ENCODE measurements around the gene CASP2. TPM values are rescaled to one million over a fixed set of nuclear protein-coding genes. Genes with fewer than 3 reads are reported as not detected.

CASP2 gene
- total RNA-seq, 2 experiments from 2014 or later = 91.1 to 106 TPM

GRCh38 chr7:143325240-143325639 is 37.1 kb downstream of the CASP2 start:
- ATAC-seq (no peak), DNase-seq (no peak)
- intact Hi-C loops (cut with DNase I, micrococcal nuclease) = no loop called here
- POLR2A ChIA-PET = no interaction called here
- H3K9me3 Mint-ChIP-seq (ENCODE audit: low read depth) = no peaks in the 10 kb centered on the region
- no peak overlapping the region for H3K27ac Mint-ChIP-seq
- H3K4me3 Mint-ChIP-seq = no peak overlapping the region
- no peaks in the 10 kb centered on the region for H3K27me3 Mint-ChIP-seq
- peaks cover 5% of the 10 kb centered on the region for H3K4me1 Mint-ChIP-seq
- no peaks in the 10 kb centered on the region for H3K36me3 Mint-ChIP-seq (ENCODE audit: low read depth)
- CTCF ChIA-PET = no interaction called here

- no peak for ATAC-seq
Observed at GRCh38 chr7:143327903-143328302, 39.8 kb downstream of the CASP2 start.

GRCh38 chr7:143329471-143330170 is 41.5 kb downstream of the CASP2 start:
- no peaks in the 10 kb centered on the region for H3K9me3 Mint-ChIP-seq (ENCODE audit: low read depth)
- intact Hi-C loops (cut with DNase I, micrococcal nuclease) = loop anchor here in 1 of 2 experiments (10.0 kb wide), 1 partner anchor 325 kb away; no protein-coding TSS in a partner anchor
- ChIA-PET CTCF (interaction anchor here (1.4 to 2.2 kb wide), 2 partner anchors 30 to 89 kb away, joined by 3 to 6 read pairs; no protein-coding TSS in a partner anchor), POLR2A (no interaction called here)
- H3K4me1 Mint-ChIP-seq = peaks cover 5% of the 10 kb centered on the region
- no peaks in the 10 kb centered on the region for H3K27me3 Mint-ChIP-seq
- no peak for DNase-seq
- no peak overlapping the region for H3K27ac Mint-ChIP-seq
- no peak for ATAC-seq
- H3K36me3 Mint-ChIP-seq (ENCODE audit: low read depth) = no peaks in the 10 kb centered on the region
- H3K4me3 Mint-ChIP-seq = no peak overlapping the region

More at GRCh38 chr7:143327903-143328302, 39.8 kb downstream of the CASP2 start:
- Mint-ChIP-seq H3K4me3 (no peak overlapping the region), H3K27me3 (no peaks in the 10 kb centered on the region), H3K27ac (no peak overlapping the region), H3K4me1 (peaks cover 5% of the 10 kb centered on the region), H3K36me3 (ENCODE audit: low read depth) (no peaks in the 10 kb centered on the region), H3K9me3 (ENCODE audit: low read depth) (no peaks in the 10 kb centered on the region)
- POLR2A ChIA-PET = no interaction called here
- intact Hi-C loops (cut with DNase I, micrococcal nuclease) = no loop called here
- DNase-seq = no peak
- CTCF ChIA-PET = interaction anchor here (0.8 kb wide), 1 partner anchor 19 kb away, joined by 4 read pairs; no protein-coding TSS in a partner anchor

- H3K4me3 Mint-ChIP-seq = no peak overlapping the region
- no peaks in the 10 kb centered on the region for H3K36me3 Mint-ChIP-seq (ENCODE audit: low read depth)
- intact Hi-C loops (cut with DNase I, micrococcal nuclease) = loop anchor here in 1 of 2 experiments (10.0 kb wide), 1 partner anchor 326 kb away; no protein-coding TSS in a partner anchor
- H3K27ac Mint-ChIP-seq = no peak overlapping the region
- peaks cover 4% of the 10 kb centered on the region for H3K27me3 Mint-ChIP-seq
- ATAC-seq = no peak
- no peaks in the 10 kb centered on the region for H3K9me3 Mint-ChIP-seq (ENCODE audit: low read depth)
- H3K4me1 Mint-ChIP-seq = no peaks in the 10 kb centered on the region
- ChIA-PET CTCF (interaction anchor here (1.0 to 2.2 kb wide), 4 partner anchors 15 to 91 kb away, joined by 3 to 6 read pairs (median 4); no protein-coding TSS in a partner anchor), POLR2A (no interaction called here)
- no peak for DNase-seq
Observed at GRCh38 chr7:143331179-143331801, 43.1 kb downstream of the CASP2 start.

GRCh38 chr7:143334244-143334643 is 46.1 kb downstream of the CASP2 start:
- no peak for DNase-seq
- Mint-ChIP-seq H3K4me3 (no peak overlapping the region), H3K27me3 (peaks cover 9% of the 10 kb centered on the region), H3K36me3 (ENCODE audit: low read depth) (no peaks in the 10 kb centered on the region), H3K4me1 (no peaks in the 10 kb centered on the region), H3K27ac (no peak overlapping the region), H3K9me3 (ENCODE audit: low read depth) (no peaks in the 10 kb centered on the region)
- CTCF ChIA-PET = interaction anchor here (0.7 to 1.5 kb wide), 4 partner anchors 11 to 94 kb away, joined by 3 to 4 read pairs (median 3); no protein-coding TSS in a partner anchor
- intact Hi-C loops (cut with DNase I, micrococcal nuclease) = loop anchor here in 1 of 2 experiments (10.0 kb wide), 1 partner anchor 329 kb away; no protein-coding TSS in a partner anchor
- POLR2A ChIA-PET = no interaction called here
- no peak for ATAC-seq

- H3K27ac Mint-ChIP-seq = no peak overlapping the region
- ChIA-PET CTCF (interaction anchor here (0.9 to 1.9 kb wide), 6 partner anchors 8 to 54 kb away, joined by 3 to 6 read pairs (median 4); partner anchors contain the start of gene CASP2), POLR2A (no interaction called here)
- H3K4me3 Mint-ChIP-seq = no peak overlapping the region
- ATAC-seq (peak; percentile 33), DNase-seq (no peak)
- no peaks in the 10 kb centered on the region for H3K36me3 Mint-ChIP-seq (ENCODE audit: low read depth)
- H3K4me1 Mint-ChIP-seq = no peaks in the 10 kb centered on the region
- H3K27me3 Mint-ChIP-seq = peaks cover 12% of the 10 kb centered on the region
- intact Hi-C loops (cut with DNase I, micrococcal nuclease) = loop anchor here in 1 of 2 experiments (10.0 kb wide), 1 partner anchor 332 kb away; no protein-coding TSS in a partner anchor
- no peaks in the 10 kb centered on the region for H3K9me3 Mint-ChIP-seq (ENCODE audit: low read depth)
Observed at GRCh38 chr7:143337216-143337615, 49.1 kb downstream of the CASP2 start.

- no peaks in the 10 kb centered on the region for H3K36me3 Mint-ChIP-seq (ENCODE audit: low read depth)
- H3K27ac Mint-ChIP-seq = no peak overlapping the region
Observed at GRCh38 chr7:143341842-143342241, 53.7 kb downstream of the CASP2 start.

GRCh38 chr7:143343596-143343995 is 55.4 kb downstream of the CASP2 start:
- DNase-seq (no peak), ATAC-seq (no peak)
- no peak overlapping the region for H3K27ac Mint-ChIP-seq
- intact Hi-C loops (cut with DNase I, micrococcal nuclease) = no loop called here
- peaks cover 8% of the 10 kb centered on the region for H3K4me1 Mint-ChIP-seq
- H3K9me3 Mint-ChIP-seq (ENCODE audit: low read depth) = no peaks in the 10 kb centered on the region
- H3K27me3 Mint-ChIP-seq = peaks cover 11% of the 10 kb centered on the region
- ChIA-PET CTCF (interaction anchor here (1.1 to 1.4 kb wide), 2 partner anchors 14 to 32 kb away, joined by 3 read pairs; no protein-coding TSS in a partner anchor), POLR2A (no interaction called here)
- H3K4me3 Mint-ChIP-seq = no peak overlapping the region
- no peaks in the 10 kb centered on the region for H3K36me3 Mint-ChIP-seq (ENCODE audit: low read depth)

More at GRCh38 chr7:143341842-143342241, 53.7 kb downstream of the CASP2 start:
- intact Hi-C loops (cut with DNase I, micrococcal nuclease) = no loop called here
- peaks cover 9% of the 10 kb centered on the region for H3K27me3 Mint-ChIP-seq
- ATAC-seq (no peak), DNase-seq (no peak)
- peaks cover 8% of the 10 kb centered on the region for H3K4me1 Mint-ChIP-seq
- CTCF ChIA-PET = interaction anchor here (0.5 to 1.6 kb wide), 5 partner anchors 14 to 324 kb away, joined by 3 to 6 read pairs (median 3); no protein-coding TSS in a partner anchor
- no peak overlapping the region for H3K4me3 Mint-ChIP-seq
- POLR2A ChIA-PET = no interaction called here
- no peaks in the 10 kb centered on the region for H3K9me3 Mint-ChIP-seq (ENCODE audit: low read depth)

GRCh38 chr7:143345428-143345900 is 57.3 kb downstream of the CASP2 start:
- CTCF ChIA-PET = interaction anchor here (0.6 to 2.0 kb wide), 21 partner anchors 9 to 337 kb away, joined by 3 to 8 read pairs (median 5); no protein-coding TSS in a partner anchor

GRCh38 chr7:143346018-143346417 is 57.9 kb downstream of the CASP2 start:
- H3K27ac Mint-ChIP-seq = no peak overlapping the region
- no peak overlapping the region for H3K4me3 Mint-ChIP-seq
- intact Hi-C loops (cut with DNase I, micrococcal nuclease) = loop anchor here in 1 of 2 experiments (5.0 kb wide), 1 partner anchor 36 kb away; the partner anchor contains the start of gene ZYX
- no peaks in the 10 kb centered on the region for H3K9me3 Mint-ChIP-seq (ENCODE audit: low read depth)
- peaks cover 8% of the 10 kb centered on the region for H3K27me3 Mint-ChIP-seq
- ATAC-seq (no peak), DNase-seq (no peak)
- CTCF ChIA-PET = interaction anchor here (0.7 to 2.0 kb wide), 16 partner anchors 8 to 337 kb away, joined by 3 to 8 read pairs (median 5); no protein-coding TSS in a partner anchor
- no peaks in the 10 kb centered on the region for H3K36me3 Mint-ChIP-seq (ENCODE audit: low read depth)
- peaks cover 8% of the 10 kb centered on the region for H3K4me1 Mint-ChIP-seq
- POLR2A ChIA-PET = no interaction called here

More at GRCh38 chr7:143345428-143345900, 57.3 kb downstream of the CASP2 start:
- Mint-ChIP-seq H3K4me1 (peaks cover 8% of the 10 kb centered on the region), H3K27ac (no peak overlapping the region), H3K36me3 (ENCODE audit: low read depth) (no peaks in the 10 kb centered on the region), H3K27me3 (peaks cover 8% of the 10 kb centered on the region), H3K9me3 (ENCODE audit: low read depth) (no peaks in the 10 kb centered on the region), H3K4me3 (peak overlapping the region; percentile 52)
- POLR2A ChIA-PET = no interaction called here
- intact Hi-C loops (cut with DNase I, micrococcal nuclease) = loop anchor here in 1 of 2 experiments (5.0 kb wide), 1 partner anchor 37 kb away; the partner anchor contains the start of gene ZYX
- DNase-seq (peak; percentile 85), ATAC-seq (peak; percentile 99)

GRCh38 chr7:143347950-143348349 is 59.8 kb downstream of the CASP2 start:
- ChIA-PET POLR2A (no interaction called here), CTCF (interaction anchor here (0.8 to 2.0 kb wide), 4 partner anchors 13 to 61 kb away, joined by 3 to 6 read pairs (median 3); partner anchors contain the start of gene EPHA1)
- ATAC-seq = no peak
- peaks cover 6% of the 10 kb centered on the region for H3K27me3 Mint-ChIP-seq
- peaks cover 8% of the 10 kb centered on the region for H3K4me1 Mint-ChIP-seq
- intact Hi-C loops (cut with DNase I, micrococcal nuclease) = loop anchor here in 1 of 2 experiments (5.0 kb wide), 1 partner anchor 34 kb away; the partner anchor contains the start of gene ZYX
- no peak overlapping the region for H3K27ac Mint-ChIP-seq
- no peak for DNase-seq
- no peak overlapping the region for H3K4me3 Mint-ChIP-seq
- H3K36me3 Mint-ChIP-seq (ENCODE audit: low read depth) = no peaks in the 10 kb centered on the region
- H3K9me3 Mint-ChIP-seq (ENCODE audit: low read depth) = no peaks in the 10 kb centered on the region
